Upper lobe of right lung (tissue), 1 donor: ENCODE data around the gene FAM185A. TPM values are rescaled to one million over a fixed set of nuclear protein-coding genes. Genes with fewer than 3 reads are reported as not detected.
"Not testable (repeated sequence)": the region's sequence is repeated elsewhere in the genome, so short reads cannot be mapped to it uniquely, and the experiment has no call there.

Experiments
- ATAC-seq: fragments of 200-7000 bp; cut with Tn5 transposase; one replicate; pipeline ENCODE4 v1.9.1; 2020; ENCODE audit warnings: mild to moderate bottlenecking, moderate library complexity
- DNase-seq: peaks from one replicate; pipeline ENCODE4 v3.0.0-alpha.2; 2020
- H3K27ac ChIP-seq: fragments of 200-600 bp; one replicate; pipeline ENCODE4 v1.8.0; 2022
- H3K27me3 ChIP-seq: fragments of 200-600 bp; one replicate; pipeline ENCODE4 v1.8.0; 2022; ENCODE audit warnings: mild to moderate bottlenecking
- H3K36me3 ChIP-seq: fragments of 200-600 bp; one replicate; pipeline ENCODE4 v1.8.0; 2022
- H3K4me1 ChIP-seq: fragments of 200-600 bp; one replicate; pipeline ENCODE4 v1.8.0; 2022
- H3K4me3 ChIP-seq: fragments of 200-600 bp; one replicate; pipeline ENCODE4 v1.8.0; 2022; ENCODE audit warnings: mild to moderate bottlenecking
- H3K9me3 ChIP-seq: fragments of 200-600 bp; one replicate; pipeline ENCODE4 v1.8.0; 2022
- CTCF ChIP-seq: fragments of 200-600 bp; IDR thresholded peaks from one replicate; pipeline ENCODE4 v1.8.0; 2022; ENCODE audit warnings: antibody characterized with exemption
- intact Hi-C: fragments of 100-400 bp; cut with DNase I; formaldehyde crosslinking; loops from one replicate; pipeline ENCODE4 v1.11.0; 2022
- total RNA-seq: library from RNA; stranded (reverse); fragmentation: NEBNext Ultra II Directional; extraction: Animal tissue kit (Norgen Biotek cat#: 25700); gene quantifications from one replicate; pipeline ENCODE4 v1.2.1, GENCODE V29; 2021
- donor health status: DM: no; HTN: yes; CAD: no; lungs with severe emphysema.

The FAM185A gene
- total RNA-seq, 1 donor from 2014 or later = 8.1 TPM

GRCh38 chr7:102758227-102758626 lies 9.4 kb downstream of the FAM185A start:
- H3K27ac ChIP-seq, H3K9me3 ChIP-seq, ATAC-seq, H3K4me1 ChIP-seq, H3K27me3 ChIP-seq, H3K4me3 ChIP-seq, H3K36me3 ChIP-seq, intact Hi-C loops, DNase-seq: not testable (repeated sequence)
- peak; percentile 34 for TF ChIP-seq CTCF

GRCh38 chr7:102759934-102760333 lies 11.1 kb downstream of the FAM185A start:
- ATAC-seq, H3K27me3 ChIP-seq, H3K36me3 ChIP-seq, DNase-seq, H3K27ac ChIP-seq, H3K4me3 ChIP-seq, H3K9me3 ChIP-seq, intact Hi-C loops, H3K4me1 ChIP-seq: not testable (repeated sequence)

GRCh38 chr7:102761234-102761633 lies 12.4 kb downstream of the FAM185A start:
- DNase-seq, H3K27ac ChIP-seq, ATAC-seq, H3K36me3 ChIP-seq, H3K27me3 ChIP-seq, intact Hi-C loops, H3K4me3 ChIP-seq, H3K4me1 ChIP-seq, H3K9me3 ChIP-seq: not testable (repeated sequence)

- H3K4me1 ChIP-seq, H3K36me3 ChIP-seq, H3K4me3 ChIP-seq, DNase-seq, H3K27me3 ChIP-seq, intact Hi-C loops, ATAC-seq, H3K27ac ChIP-seq, H3K9me3 ChIP-seq: not testable (repeated sequence)
Observed at GRCh38 chr7:102763295-102763905, 14.6 kb downstream of the FAM185A start.

- H3K4me1 ChIP-seq, DNase-seq, H3K4me3 ChIP-seq, ATAC-seq, intact Hi-C loops, H3K9me3 ChIP-seq, H3K36me3 ChIP-seq, H3K27me3 ChIP-seq, H3K27ac ChIP-seq: not testable (repeated sequence)
Observed at GRCh38 chr7:102769657-102770192, 20.9 kb downstream of the FAM185A start.

GRCh38 chr7:102770467-102770866 lies 21.7 kb downstream of the FAM185A start:
- H3K36me3 ChIP-seq, H3K27ac ChIP-seq, intact Hi-C loops, ATAC-seq, DNase-seq, H3K27me3 ChIP-seq, H3K4me3 ChIP-seq, H3K9me3 ChIP-seq, H3K4me1 ChIP-seq: not testable (repeated sequence)

GRCh38 chr7:102776217-102776616 lies 27.4 kb downstream of the FAM185A start:
- intact Hi-C loops, H3K9me3 ChIP-seq, DNase-seq, ATAC-seq, H3K4me1 ChIP-seq, H3K36me3 ChIP-seq, H3K27me3 ChIP-seq, H3K27ac ChIP-seq, H3K4me3 ChIP-seq: not testable (repeated sequence)

- H3K27me3 ChIP-seq, H3K27ac ChIP-seq, DNase-seq, H3K4me1 ChIP-seq, H3K4me3 ChIP-seq, ATAC-seq, intact Hi-C loops, H3K36me3 ChIP-seq, H3K9me3 ChIP-seq: not testable (repeated sequence)
Observed at GRCh38 chr7:102778663-102779062, 29.9 kb downstream of the FAM185A start.

- H3K27ac ChIP-seq, intact Hi-C loops, H3K4me3 ChIP-seq, DNase-seq, H3K4me1 ChIP-seq, H3K36me3 ChIP-seq, H3K9me3 ChIP-seq, ATAC-seq, H3K27me3 ChIP-seq: not testable (repeated sequence)
Observed at GRCh38 chr7:102780926-102781325, 32.1 kb downstream of the FAM185A start.

- intact Hi-C loops, H3K27ac ChIP-seq, DNase-seq, H3K27me3 ChIP-seq, H3K4me3 ChIP-seq, H3K9me3 ChIP-seq, ATAC-seq, H3K4me1 ChIP-seq, H3K36me3 ChIP-seq: not testable (repeated sequence)
Observed at GRCh38 chr7:102788770-102789169, 40.0 kb downstream of the FAM185A start.

GRCh38 chr7:102790364-102791100 lies 41.7 kb downstream of the FAM185A start:
- ATAC-seq, DNase-seq, H3K36me3 ChIP-seq, intact Hi-C loops, H3K27ac ChIP-seq, H3K4me3 ChIP-seq, H3K9me3 ChIP-seq, H3K4me1 ChIP-seq, H3K27me3 ChIP-seq: not testable (repeated sequence)

GRCh38 chr7:102791367-102791766 lies 42.6 kb downstream of the FAM185A start:
- DNase-seq, H3K9me3 ChIP-seq, H3K27ac ChIP-seq, H3K27me3 ChIP-seq, H3K36me3 ChIP-seq, H3K4me1 ChIP-seq, ATAC-seq, H3K4me3 ChIP-seq, intact Hi-C loops: not testable (repeated sequence)

- H3K36me3 ChIP-seq, H3K4me3 ChIP-seq, ATAC-seq, H3K9me3 ChIP-seq, H3K27me3 ChIP-seq, H3K4me1 ChIP-seq, DNase-seq, H3K27ac ChIP-seq, intact Hi-C loops: not testable (repeated sequence)
Observed at GRCh38 chr7:102791831-102792230, 43.0 kb downstream of the FAM185A start.
